ENCODE measurements around the gene LRRN1. TPM values are rescaled to one million over a fixed set of nuclear protein-coding genes. Genes with fewer than 3 reads are reported as not detected.

The LRRN1 gene
- total and polyA plus RNA-seq, 2 donors (not counting 1 experiment from before 2014, with no cell fraction given) = 0.02 to 0.33 TPM

DNA sequence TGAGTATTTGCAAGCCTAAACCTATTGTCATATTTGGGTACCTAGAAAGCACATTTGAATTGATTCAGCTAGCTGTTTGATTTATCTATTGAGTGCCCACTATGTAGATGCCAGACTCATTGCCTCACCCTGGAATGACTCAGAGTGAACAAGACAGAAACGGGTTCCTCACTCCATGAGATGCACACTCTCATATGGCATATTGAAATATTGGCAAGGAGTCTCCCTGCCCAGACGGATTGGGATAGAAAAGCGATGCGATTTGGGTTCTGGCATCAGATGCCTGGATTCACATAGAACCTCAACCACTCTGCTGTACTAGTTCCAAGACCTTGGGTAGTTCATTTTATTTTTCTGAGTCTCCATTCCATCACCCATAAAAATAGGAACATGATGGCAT, 22.5 kb downstream of the LRRN1 start:
- Histone ChIP-seq H3K27ac (ENCODE audit: insufficient read depth, low read length) (no peak overlapping the region), H3K9ac (ENCODE audit: insufficient read depth, low read length) (no peak overlapping the region), H3K4me3 (replicated peaks in 1 of 4; ENCODE audit: control extremely low read depth in 1 of 4, insufficient read depth in 1 of 4, low read depth in 3 of 4, low read length in 4 of 4) (no peak overlapping the region), H3K36me3 (ENCODE audit: control insufficient read depth, insufficient read depth, low read length) (no peaks in the 10 kb centered on the region), H3K27me3 (ENCODE audit: control insufficient read depth, insufficient read depth, low read length) (no peaks in the 10 kb centered on the region), H2AFZ (ENCODE audit: low read length) (no peak overlapping the region), H3K4me2 (ENCODE audit: extremely low read depth, insufficient read depth, low read length) (no peak overlapping the region), H3K9me3 (ENCODE audit: control insufficient read depth, insufficient read depth, low read depth, low read length) (no peaks in the 10 kb centered on the region), H3K4me1 (ENCODE audit: control insufficient read depth, extremely low read depth, insufficient read depth, low read length) (no peaks in the 10 kb centered on the region), H4K20me1 (ENCODE audit: control insufficient read depth, extremely low read depth, insufficient read depth, low read length) (no peaks in the 10 kb centered on the region), H3K79me2 (ENCODE audit: control insufficient read depth, insufficient read depth, low read length) (no peaks in the 10 kb centered on the region)
- TF ChIP-seq EZH2 (IDR thresholded peaks at IDR 0.05; ENCODE audit: low read length, missing control alignments) = no peak
- TF ChIP-seq, protein P1, sequence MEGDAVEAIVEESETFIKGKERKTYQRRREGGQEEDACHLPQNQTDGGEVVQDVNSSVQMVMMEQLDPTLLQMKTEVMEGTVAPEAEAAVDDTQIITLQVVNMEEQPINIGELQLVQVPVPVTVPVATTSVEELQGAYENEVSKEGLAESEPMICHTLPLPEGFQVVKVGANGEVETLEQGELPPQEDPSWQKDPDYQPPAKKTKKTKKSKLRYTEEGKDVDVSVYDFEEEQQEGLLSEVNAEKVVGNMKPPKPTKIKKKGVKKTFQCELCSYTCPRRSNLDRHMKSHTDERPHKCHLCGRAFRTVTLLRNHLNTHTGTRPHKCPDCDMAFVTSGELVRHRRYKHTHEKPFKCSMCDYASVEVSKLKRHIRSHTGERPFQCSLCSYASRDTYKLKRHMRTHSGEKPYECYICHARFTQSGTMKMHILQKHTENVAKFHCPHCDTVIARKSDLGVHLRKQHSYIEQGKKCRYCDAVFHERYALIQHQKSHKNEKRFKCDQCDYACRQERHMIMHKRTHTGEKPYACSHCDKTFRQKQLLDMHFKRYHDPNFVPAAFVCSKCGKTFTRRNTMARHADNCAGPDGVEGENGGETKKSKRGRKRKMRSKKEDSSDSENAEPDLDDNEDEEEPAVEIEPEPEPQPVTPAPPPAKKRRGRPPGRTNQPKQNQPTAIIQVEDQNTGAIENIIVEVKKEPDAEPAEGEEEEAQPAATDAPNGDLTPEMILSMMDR (conservative IDR thresholded peaks at IDR 0.05 in 1 of 2, IDR thresholded peaks at IDR 0.05 in 1 of 2; ENCODE audit: low read depth in 1 of 2, low read length in 2 of 2) = no peak
- DNase-seq (ENCODE audit: low read depth in 2 of 2) = peak in 1 of 2 donors; percentile 45

DNA sequence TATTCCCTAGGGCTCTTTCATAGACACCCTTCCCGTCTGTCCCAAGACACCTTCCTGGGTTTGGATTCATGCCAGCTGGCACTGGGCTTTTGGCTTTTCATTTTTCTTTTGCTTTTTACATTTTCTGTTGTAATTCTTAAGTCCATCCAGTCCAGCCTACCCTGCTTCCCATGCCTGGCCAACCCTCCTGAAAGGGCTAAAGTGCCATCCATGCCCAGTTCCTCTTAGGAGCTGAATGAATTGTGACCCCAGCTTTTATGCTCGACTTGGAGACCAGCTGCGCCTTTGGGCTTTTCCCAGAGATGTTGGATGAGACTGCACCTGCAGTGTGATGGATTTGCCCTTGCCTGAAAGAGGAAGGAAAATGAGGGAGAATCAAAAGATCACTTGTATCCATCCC, 25.8 kb downstream of the LRRN1 start:
- TF ChIP-seq, protein P1 (conservative IDR thresholded peaks at IDR 0.05 in 1 of 2, IDR thresholded peaks at IDR 0.05 in 1 of 2; ENCODE audit: low read depth in 1 of 2, low read length in 2 of 2) = no peak
- TF ChIP-seq EZH2 (IDR thresholded peaks at IDR 0.05; ENCODE audit: low read length, missing control alignments) = no peak
- Histone ChIP-seq H3K9ac (ENCODE audit: insufficient read depth, low read length) (no peak overlapping the region), H3K4me1 (ENCODE audit: control insufficient read depth, extremely low read depth, insufficient read depth, low read length) (no peaks in the 10 kb centered on the region), H3K79me2 (ENCODE audit: control insufficient read depth, insufficient read depth, low read length) (no peaks in the 10 kb centered on the region), H3K4me2 (ENCODE audit: extremely low read depth, insufficient read depth, low read length) (no peak overlapping the region), H2AFZ (ENCODE audit: low read length) (no peak overlapping the region), H4K20me1 (ENCODE audit: control insufficient read depth, extremely low read depth, insufficient read depth, low read length) (no peaks in the 10 kb centered on the region), H3K9me3 (ENCODE audit: control insufficient read depth, insufficient read depth, low read depth, low read length) (no peaks in the 10 kb centered on the region), H3K27me3 (ENCODE audit: control insufficient read depth, insufficient read depth, low read length) (no peaks in the 10 kb centered on the region), H3K27ac (ENCODE audit: insufficient read depth, low read length) (no peak overlapping the region), H3K36me3 (ENCODE audit: control insufficient read depth, insufficient read depth, low read length) (no peaks in the 10 kb centered on the region), H3K4me3 (replicated peaks in 1 of 4; ENCODE audit: control extremely low read depth in 1 of 4, insufficient read depth in 1 of 4, low read depth in 3 of 4, low read length in 4 of 4) (no peak overlapping the region)
- DNase-seq (ENCODE audit: low read depth in 2 of 2) = no peak

DNA sequence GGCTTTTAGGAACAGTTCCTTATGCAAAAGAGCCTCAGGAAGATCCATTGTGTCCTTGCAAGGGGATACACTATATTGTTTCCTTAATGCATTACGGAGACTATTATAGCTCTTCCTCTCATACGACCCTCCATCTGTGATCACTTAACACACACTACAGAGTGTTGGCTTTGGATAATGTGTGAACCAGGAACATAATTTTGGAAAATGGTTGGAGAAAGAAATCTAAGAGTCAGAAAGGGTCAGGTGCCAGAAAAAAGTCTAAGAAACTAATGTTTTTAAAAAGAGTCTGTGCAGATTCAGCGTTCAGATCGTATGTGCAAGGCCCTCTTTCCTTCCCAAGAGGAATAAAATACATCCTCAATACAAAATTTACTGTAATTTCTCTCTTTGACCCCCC, 27.3 kb downstream of the LRRN1 start:
- no peaks in the 10 kb centered on the region for H3K4me1 ChIP-seq (ENCODE audit: control insufficient read depth, extremely low read depth, insufficient read depth, low read length)
- H4K20me1 ChIP-seq (ENCODE audit: control insufficient read depth, extremely low read depth, insufficient read depth, low read length) = no peaks in the 10 kb centered on the region
- no peak overlapping the region for H3K27ac ChIP-seq (ENCODE audit: insufficient read depth, low read length)
- no peak overlapping the region for H3K4me3 ChIP-seq (replicated peaks in 1 of 4; ENCODE audit: control extremely low read depth in 1 of 4, insufficient read depth in 1 of 4, low read depth in 3 of 4, low read length in 4 of 4)
- no peaks in the 10 kb centered on the region for H3K79me2 ChIP-seq (ENCODE audit: control insufficient read depth, insufficient read depth, low read length)
- no peaks in the 10 kb centered on the region for H3K9me3 ChIP-seq (ENCODE audit: control insufficient read depth, insufficient read depth, low read depth, low read length)
- no peak for DNase-seq (ENCODE audit: low read depth in 2 of 2)
- no peak overlapping the region for H3K9ac ChIP-seq (ENCODE audit: insufficient read depth, low read length)
- TF ChIP-seq, protein P1 (conservative IDR thresholded peaks at IDR 0.05 in 1 of 2, IDR thresholded peaks at IDR 0.05 in 1 of 2; ENCODE audit: low read depth in 1 of 2, low read length in 2 of 2) = no peak
- no peak for TF ChIP-seq EZH2 (IDR thresholded peaks at IDR 0.05; ENCODE audit: low read length, missing control alignments)
- no peaks in the 10 kb centered on the region for H3K27me3 ChIP-seq (ENCODE audit: control insufficient read depth, insufficient read depth, low read length)
- H2AFZ ChIP-seq (ENCODE audit: low read length) = no peak overlapping the region
- no peak overlapping the region for H3K4me2 ChIP-seq (ENCODE audit: extremely low read depth, insufficient read depth, low read length)
- H3K36me3 ChIP-seq (ENCODE audit: control insufficient read depth, insufficient read depth, low read length) = no peaks in the 10 kb centered on the region

All from fibroblast of lung (primary cell).